ENCODE data around the gene SH3PXD2B.
"Not testable (repeated sequence)": the region's sequence is repeated elsewhere in the genome, so short reads cannot be mapped to it uniquely, and the experiment has no call there.

SH3PXD2B gene

DNA sequence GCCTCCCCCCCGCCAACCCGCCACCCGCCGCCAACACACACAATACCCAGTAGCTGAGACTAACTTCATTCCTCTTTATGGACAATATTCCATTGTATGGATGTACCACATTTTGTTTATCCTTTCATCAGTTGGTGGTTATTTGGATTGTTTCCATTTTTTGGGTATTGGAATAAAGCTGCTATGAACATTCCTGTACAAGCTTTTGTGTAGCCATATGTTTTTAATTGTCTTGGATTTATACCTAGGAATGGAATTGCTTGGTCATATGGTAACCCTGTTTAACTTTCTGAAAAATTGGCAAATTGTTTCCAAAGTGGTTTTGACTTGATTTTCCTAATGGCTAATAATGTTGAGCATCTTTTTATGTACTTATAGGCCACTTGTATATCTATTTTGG lies 165.9 kb downstream of the SH3PXD2B start:
- no peak for DNase-seq

GRCh38 chr5:172287140-172287539 lies 167.2 kb downstream of the SH3PXD2B start:
- DNase-seq: not testable (repeated sequence)

GRCh38 chr5:172285226-172286143 lies 168.8 kb downstream of the SH3PXD2B start:
- DNase-seq: no peak

DNA sequence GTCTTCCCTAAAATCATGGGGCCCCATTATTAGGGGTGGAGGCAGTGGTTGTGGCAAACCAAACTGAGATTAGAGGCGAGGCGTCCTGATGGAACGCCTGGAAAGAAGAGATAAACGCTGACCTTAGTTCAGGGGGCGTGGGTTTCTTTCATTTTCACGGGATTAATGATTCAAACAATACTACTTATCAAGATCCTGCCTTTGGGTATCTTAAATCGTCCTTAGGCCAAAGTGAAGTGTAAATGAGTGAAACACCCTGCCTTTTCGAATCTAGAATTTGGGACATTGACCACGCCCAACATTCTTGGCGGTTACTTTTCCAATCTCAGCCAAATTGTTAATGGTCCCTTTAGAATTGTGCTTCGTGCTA lies 169.7 kb downstream of the SH3PXD2B start:
- DNase-seq: peak; percentile 74

DNA sequence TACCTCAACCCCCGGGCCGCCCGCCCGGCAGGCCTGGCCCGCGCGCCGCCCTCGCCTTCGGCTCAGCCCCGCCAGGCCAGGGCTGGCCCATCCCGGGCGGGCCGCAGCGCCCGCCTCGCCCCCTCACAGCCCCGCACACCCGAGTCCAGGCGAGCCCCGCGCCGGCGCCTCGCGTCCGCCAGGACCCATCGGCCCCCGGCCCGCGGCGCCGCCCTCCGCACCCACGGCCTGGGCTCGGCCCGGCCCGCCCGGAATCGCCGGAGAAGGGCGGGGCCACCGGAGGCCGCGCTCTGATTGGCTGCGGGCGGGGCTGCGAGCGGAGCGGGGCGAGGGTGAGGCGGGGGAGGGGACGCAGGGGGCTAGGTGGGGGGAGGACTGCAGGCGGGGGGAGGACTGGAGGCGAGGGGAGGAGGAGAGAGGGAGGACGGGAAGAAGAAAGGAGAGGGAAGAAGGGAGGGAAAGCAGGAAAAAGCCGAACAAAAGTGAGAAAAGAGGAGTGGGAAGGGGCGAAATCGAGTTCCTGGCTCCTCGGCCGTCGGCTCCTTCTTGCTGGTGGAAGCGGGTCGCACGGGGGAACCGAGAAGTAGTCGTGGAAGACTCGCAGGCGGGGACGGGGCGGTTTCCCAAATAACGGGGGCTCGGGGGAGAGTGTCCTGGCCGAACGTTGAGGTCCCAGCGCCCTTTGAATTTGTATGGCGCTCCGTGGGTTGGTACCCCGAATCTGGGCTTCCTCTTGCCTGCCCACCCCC lies 170.3 kb downstream of the SH3PXD2B start:
- DNase-seq: no peak

GRCh38 chr5:172283020-172283861 lies 171.1 kb downstream of the SH3PXD2B start, which contains the start of gene UBTD2:
TSS of gene UBTD2 (minus strand) at chr5:172283764. CDS start at chr5:172283665, 99 bp downstream.
- DNase-seq: peak; percentile 13

GRCh38 chr5:172282272-172283019 lies 171.9 kb downstream of the SH3PXD2B start:
- no peak for DNase-seq

DNA sequence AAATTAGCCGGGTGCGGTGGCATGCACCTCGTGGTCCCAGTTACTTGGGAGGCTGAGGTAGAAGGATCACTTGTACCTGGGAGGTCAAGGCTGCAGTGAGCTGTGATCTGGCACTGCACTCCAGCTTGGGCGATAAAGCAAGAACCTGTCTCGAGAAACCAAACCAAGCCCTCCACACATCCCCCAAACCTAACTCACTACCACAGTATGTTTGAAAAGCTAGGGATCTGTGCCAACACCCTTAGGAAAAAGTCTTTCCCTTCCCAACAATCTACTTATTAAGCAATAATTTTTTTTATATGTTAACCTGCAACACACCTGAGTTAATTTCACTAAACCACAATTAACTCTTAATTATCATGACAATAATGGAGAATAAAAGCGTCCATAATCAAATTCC lies 173.0 kb downstream of the SH3PXD2B start:
- no peak for DNase-seq

DNA sequence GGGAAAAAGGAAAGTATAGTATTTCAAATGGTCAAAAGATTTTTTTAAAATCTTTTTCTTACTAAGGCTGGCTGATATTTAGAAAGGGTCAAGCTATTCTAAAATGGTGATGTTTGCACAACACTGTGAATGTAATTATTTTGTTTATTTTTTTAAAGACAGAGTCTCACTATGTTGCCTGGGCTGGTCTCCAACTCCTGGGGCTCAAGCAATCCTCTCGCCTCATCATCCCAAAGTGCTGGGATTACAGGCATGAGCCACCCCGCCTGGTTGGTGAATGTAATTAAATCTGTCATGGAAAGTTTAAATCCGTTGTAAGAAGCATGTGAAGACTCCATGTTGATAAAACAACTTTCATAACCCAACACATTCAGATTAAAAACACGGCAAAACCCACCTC lies 173.4 kb downstream of the SH3PXD2B start:
- no peak for DNase-seq

DNA sequence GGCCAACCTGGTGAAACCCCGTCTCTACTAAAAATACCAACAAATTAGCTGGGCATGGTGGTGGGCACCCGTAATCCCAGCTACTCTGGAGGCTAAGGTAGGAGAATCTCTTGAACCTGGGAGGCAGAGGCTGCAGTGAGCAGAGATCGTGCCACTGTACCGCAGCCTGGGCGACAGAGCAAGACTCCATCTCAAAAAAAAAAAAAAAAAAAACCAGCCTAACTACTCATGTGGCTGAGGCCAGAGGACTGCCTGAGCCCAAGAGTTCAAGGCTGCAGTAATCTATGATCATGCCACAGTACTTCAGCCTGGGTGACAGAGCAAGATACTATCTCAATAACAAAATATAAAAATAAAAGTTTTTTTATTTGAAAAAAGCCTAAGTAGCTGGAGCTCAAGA lies 174.0 kb downstream of the SH3PXD2B start:
- no peak for DNase-seq

GRCh38 chr5:172278356-172278755 lies 176.0 kb downstream of the SH3PXD2B start:
- no peak for DNase-seq

DNA sequence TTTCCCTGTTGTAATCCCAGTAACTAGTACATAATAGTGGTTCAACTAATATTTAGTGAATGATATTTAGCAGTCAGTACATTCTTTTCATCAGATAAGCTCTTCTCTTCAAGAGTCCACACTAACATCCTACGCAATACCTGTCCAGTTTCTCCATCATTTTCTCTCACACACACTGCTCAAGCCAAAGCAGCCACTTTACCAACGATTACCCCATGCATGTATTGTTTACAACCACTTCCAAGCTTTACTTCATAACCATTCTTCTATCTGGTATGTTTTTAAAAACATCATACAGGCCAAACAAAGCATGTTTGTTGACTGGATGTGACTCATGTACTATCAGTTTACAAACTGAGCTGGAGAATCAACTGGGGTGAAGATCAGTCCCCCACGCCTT lies 178.1 kb downstream of the SH3PXD2B start:
- no peak for DNase-seq
